ENCODE data around the gene MBP. TPM values are rescaled to one million over a fixed set of nuclear protein-coding genes. Genes with fewer than 3 reads are reported as not detected.

The MBP gene
- total RNA-seq, 2 donors from 2014 or later, result 52.2 to 60.0 TPM

Other genes starting within 250 kb of the MBP start
- gene GALR1, start 117.1 kb upstream of the MBP start, total RNA-seq, result not detected

Measured in activated naive CD4-positive, alpha-beta T cell treated with anti-CD3 and anti-CD28 coated beads, Interleukin-2, amount 50 U/mL, for 72 hours (primary cell).